OCI-LY1 (cell line): ENCODE measurements around the gene ROR1.

Experiments
- H2AFZ ChIP-seq: fragments of 200-600 bp; sonication (generic), shearing (Covaris generic); 2 replicates; pipeline ENCODE4 v1.6.0; 2014; ENCODE audit warnings: antibody characterized with exemption, mild to moderate bottlenecking, low read length
- H3F3A ChIP-seq: fragments of 200-600 bp; sonication (generic), shearing (Covaris generic); 2 replicates; pipeline ENCODE4 v1.6.0; 2014; ENCODE audit warnings: mild to moderate bottlenecking, antibody characterized with exemption, low read length, moderate library complexity; ENCODE audit not compliant: insufficient read depth
- H3K27ac ChIP-seq: fragments of 200-600 bp; sonication (generic); 2 replicates; pipeline ENCODE4 v1.5.1; 2014; ENCODE audit warnings: low read length, mixed run types, mild to moderate bottlenecking, low read depth; ENCODE audit not compliant: poor library complexity, severe bottlenecking
- H3K27me3 ChIP-seq: fragments of 200-600 bp; sonication (generic); 2 replicates; pipeline ENCODE4 v1.6.0; 2014; ENCODE audit warnings: antibody characterized with exemption, mild to moderate bottlenecking, low read length, moderate library complexity; ENCODE audit not compliant: insufficient read depth
- H3K36me3 ChIP-seq: fragments of 200-600 bp; sonication (generic); 2 replicates; pipeline ENCODE4 v1.6.1; 2014; ENCODE audit warnings: mild to moderate bottlenecking, antibody characterized with exemption, low read length, moderate library complexity, mixed read lengths; ENCODE audit not compliant: insufficient read depth
- H3K4me1 ChIP-seq: fragments of 200-600 bp; sonication (generic); 2 replicates; pipeline ENCODE4 v1.5.1; 2014; ENCODE audit warnings: mild to moderate bottlenecking, low read length, moderate library complexity; ENCODE audit not compliant: insufficient read depth, severe bottlenecking
- H3K4me2 ChIP-seq: fragments of 200-600 bp; sonication (generic), shearing (Covaris generic); 2 replicates; pipeline ENCODE4 v1.6.1; 2014; ENCODE audit warnings: low read length
- H3K4me3 ChIP-seq: fragments of 200-600 bp; sonication (generic); 2 replicates; pipeline ENCODE4 v1.5.1; 2014; ENCODE audit warnings: low read length, low read depth, mild to moderate bottlenecking, mixed read lengths; ENCODE audit not compliant: poor library complexity, severe bottlenecking
- H3K79me2 ChIP-seq: fragments of 200-600 bp; shearing (Covaris generic); 2 replicates; pipeline ENCODE4 v1.6.1; 2016; ENCODE audit warnings: mixed run types, low read length, mixed read lengths; ENCODE audit not compliant: insufficient read depth
- H3K9ac ChIP-seq: fragments of 200-600 bp; sonication (generic), shearing (Covaris generic); 2 replicates; pipeline ENCODE4 v1.6.1; 2014; ENCODE audit warnings: mild to moderate bottlenecking, low read length, mixed read lengths
- H3K9me2 ChIP-seq: fragments of 200-600 bp; sonication (generic), shearing (Covaris generic); 2 replicates; pipeline ENCODE4 v1.6.1; 2014; ENCODE audit warnings: low read depth, mild to moderate bottlenecking, low read length, mixed read lengths
- H3K9me3 ChIP-seq: fragments of 200-600 bp; shearing (Covaris generic); 2 replicates; pipeline ENCODE4 v1.6.1; 2014; ENCODE audit warnings: low read length, mixed read lengths
- H4K20me1 ChIP-seq: fragments of 200-600 bp; sonication (generic), shearing (Covaris generic); 2 replicates; pipeline ENCODE4 v1.6.0; 2016; ENCODE audit warnings: mild to moderate bottlenecking, low read length; ENCODE audit not compliant: insufficient read depth
- EZH2 ChIP-seq: fragments of 200-600 bp; sonication (generic), shearing (Covaris generic); IDR thresholded peaks from 2 replicates; pipeline ENCODE4 v1.8.0; 2017; ENCODE audit warnings: borderline replicate concordance, mixed run types, mild to moderate bottlenecking, antibody characterized with exemption, low read length, moderate library complexity, mixed read lengths
- TF ChIP-seq, protein P1 (sequence below): fragments of 200-600 bp; sonication (generic), shearing (Covaris generic); IDR thresholded peaks from 2 replicates; pipeline ENCODE4 v1.5.1; 2017; ENCODE audit warnings: mild to moderate bottlenecking, antibody characterized with exemption, low read length, moderate library complexity, mixed read lengths

ROR1 gene

DNA sequence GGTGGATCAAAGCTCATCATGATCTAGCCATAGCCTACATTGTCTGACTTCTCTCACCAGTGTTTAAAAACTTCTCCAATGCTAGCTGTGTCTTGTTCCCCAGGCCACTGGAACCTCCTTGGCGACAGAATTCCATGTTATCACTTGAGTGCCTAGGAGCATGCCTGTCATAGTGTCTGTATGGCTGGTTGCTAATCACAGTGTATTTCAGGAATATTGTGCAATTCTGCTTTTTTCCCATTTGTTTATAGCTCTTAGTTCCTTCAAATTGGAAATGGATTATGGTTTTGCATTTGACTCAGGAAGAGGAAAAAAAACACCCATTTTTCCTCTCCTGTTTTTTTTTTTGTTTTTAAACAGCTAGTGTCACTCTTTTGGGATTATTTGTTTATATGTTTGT lies 25.5 kb downstream of the ROR1 start:
- no peaks in the 10 kb centered on the region for H3K4me1 ChIP-seq
- H3K79me2 ChIP-seq = no peaks in the 10 kb centered on the region
- TF ChIP-seq EZH2 = no peak
- TF ChIP-seq, protein P1, sequence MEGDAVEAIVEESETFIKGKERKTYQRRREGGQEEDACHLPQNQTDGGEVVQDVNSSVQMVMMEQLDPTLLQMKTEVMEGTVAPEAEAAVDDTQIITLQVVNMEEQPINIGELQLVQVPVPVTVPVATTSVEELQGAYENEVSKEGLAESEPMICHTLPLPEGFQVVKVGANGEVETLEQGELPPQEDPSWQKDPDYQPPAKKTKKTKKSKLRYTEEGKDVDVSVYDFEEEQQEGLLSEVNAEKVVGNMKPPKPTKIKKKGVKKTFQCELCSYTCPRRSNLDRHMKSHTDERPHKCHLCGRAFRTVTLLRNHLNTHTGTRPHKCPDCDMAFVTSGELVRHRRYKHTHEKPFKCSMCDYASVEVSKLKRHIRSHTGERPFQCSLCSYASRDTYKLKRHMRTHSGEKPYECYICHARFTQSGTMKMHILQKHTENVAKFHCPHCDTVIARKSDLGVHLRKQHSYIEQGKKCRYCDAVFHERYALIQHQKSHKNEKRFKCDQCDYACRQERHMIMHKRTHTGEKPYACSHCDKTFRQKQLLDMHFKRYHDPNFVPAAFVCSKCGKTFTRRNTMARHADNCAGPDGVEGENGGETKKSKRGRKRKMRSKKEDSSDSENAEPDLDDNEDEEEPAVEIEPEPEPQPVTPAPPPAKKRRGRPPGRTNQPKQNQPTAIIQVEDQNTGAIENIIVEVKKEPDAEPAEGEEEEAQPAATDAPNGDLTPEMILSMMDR = no peak
- no peak overlapping the region for H3K4me2 ChIP-seq
- no peak overlapping the region for H3K4me3 ChIP-seq
- no peaks in the 10 kb centered on the region for H4K20me1 ChIP-seq
- H3K9me2 ChIP-seq = no peaks in the 10 kb centered on the region
- no peak overlapping the region for H3K27ac ChIP-seq
- H3F3A ChIP-seq = no peaks in the 10 kb centered on the region
- H3K9me3 ChIP-seq = no peaks in the 10 kb centered on the region
- no peaks in the 10 kb centered on the region for H3K27me3 ChIP-seq
- H3K9ac ChIP-seq = no peak overlapping the region
- no peak overlapping the region for H2AFZ ChIP-seq
- H3K36me3 ChIP-seq = no peaks in the 10 kb centered on the region

DNA sequence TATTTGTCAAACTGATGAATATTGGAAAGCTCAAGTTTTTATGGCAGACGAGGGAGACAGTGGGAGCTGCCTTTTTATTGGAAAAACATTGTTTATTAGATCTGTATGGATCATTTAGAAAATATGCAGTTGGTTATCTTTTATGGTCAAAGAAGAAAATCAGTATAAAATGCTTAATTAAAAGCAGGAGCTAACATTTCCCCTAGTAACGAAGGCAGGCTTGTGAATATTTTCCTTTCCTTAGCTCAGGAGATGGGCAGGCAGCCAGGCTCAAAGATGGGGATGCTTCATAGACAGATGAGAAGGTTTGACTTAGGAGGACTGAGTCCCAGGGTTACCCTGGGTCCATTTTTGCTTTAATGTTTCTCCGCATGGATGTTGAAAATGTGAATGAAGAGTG lies 26.0 kb downstream of the ROR1 start:
- Histone ChIP-seq H3K79me2 (no peaks in the 10 kb centered on the region), H3K27me3 (no peaks in the 10 kb centered on the region), H3K4me2 (no peak overlapping the region), H3K9ac (no peak overlapping the region), H4K20me1 (no peaks in the 10 kb centered on the region), H3K36me3 (no peaks in the 10 kb centered on the region), H3F3A (no peaks in the 10 kb centered on the region), H3K4me1 (no peaks in the 10 kb centered on the region), H3K27ac (no peak overlapping the region), H3K4me3 (no peak overlapping the region), H3K9me3 (no peaks in the 10 kb centered on the region), H2AFZ (no peak overlapping the region), H3K9me2 (no peaks in the 10 kb centered on the region)
- TF ChIP-seq EZH2 = no peak
- TF ChIP-seq, protein P1 = no peak

DNA sequence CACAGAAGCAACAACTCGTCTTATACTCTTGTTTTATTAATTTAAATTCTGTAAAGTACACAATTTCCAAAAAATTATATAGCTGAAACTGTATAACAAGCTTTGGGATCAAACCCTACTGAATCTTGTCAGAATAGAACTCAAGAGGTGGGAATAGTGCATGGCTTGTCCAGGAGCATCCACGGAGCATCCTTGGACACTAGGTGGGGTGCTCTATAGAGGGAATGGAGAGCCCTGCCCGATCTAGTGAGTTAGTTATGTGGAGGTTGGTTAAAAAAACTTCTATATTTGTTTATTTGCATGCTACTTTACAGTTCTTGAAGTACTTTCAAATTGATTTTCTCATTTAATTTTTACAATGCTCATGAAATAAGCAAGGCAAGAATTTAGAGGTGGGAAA lies 28.3 kb downstream of the ROR1 start:
- no peaks in the 10 kb centered on the region for H3F3A ChIP-seq
- H3K9ac ChIP-seq = no peak overlapping the region
- no peak overlapping the region for H3K4me3 ChIP-seq
- H3K9me3 ChIP-seq = no peaks in the 10 kb centered on the region
- no peaks in the 10 kb centered on the region for H3K36me3 ChIP-seq
- no peaks in the 10 kb centered on the region for H3K9me2 ChIP-seq
- H3K79me2 ChIP-seq = no peaks in the 10 kb centered on the region
- no peak overlapping the region for H3K27ac ChIP-seq
- no peaks in the 10 kb centered on the region for H4K20me1 ChIP-seq
- no peak overlapping the region for H3K4me2 ChIP-seq
- no peaks in the 10 kb centered on the region for H3K4me1 ChIP-seq
- no peak overlapping the region for H2AFZ ChIP-seq
- no peak for TF ChIP-seq EZH2
- TF ChIP-seq, protein P1 = no peak
- H3K27me3 ChIP-seq = no peaks in the 10 kb centered on the region
